NCI-H2029 treated with DMSO at 0.1 percent for 48 hours (cell line): ENCODE results near the gene OCSTAMP.

ENCODE experiments used
- DNase-seq: peaks from one replicate; lab custom pipeline; 2025; lab: John Stamatoyannopoulos, UW

OCSTAMP gene

GRCh38 chr20:46552460-46553420, 2.3 kb upstream of the OCSTAMP start:
- DNase-seq: no peak

DNA sequence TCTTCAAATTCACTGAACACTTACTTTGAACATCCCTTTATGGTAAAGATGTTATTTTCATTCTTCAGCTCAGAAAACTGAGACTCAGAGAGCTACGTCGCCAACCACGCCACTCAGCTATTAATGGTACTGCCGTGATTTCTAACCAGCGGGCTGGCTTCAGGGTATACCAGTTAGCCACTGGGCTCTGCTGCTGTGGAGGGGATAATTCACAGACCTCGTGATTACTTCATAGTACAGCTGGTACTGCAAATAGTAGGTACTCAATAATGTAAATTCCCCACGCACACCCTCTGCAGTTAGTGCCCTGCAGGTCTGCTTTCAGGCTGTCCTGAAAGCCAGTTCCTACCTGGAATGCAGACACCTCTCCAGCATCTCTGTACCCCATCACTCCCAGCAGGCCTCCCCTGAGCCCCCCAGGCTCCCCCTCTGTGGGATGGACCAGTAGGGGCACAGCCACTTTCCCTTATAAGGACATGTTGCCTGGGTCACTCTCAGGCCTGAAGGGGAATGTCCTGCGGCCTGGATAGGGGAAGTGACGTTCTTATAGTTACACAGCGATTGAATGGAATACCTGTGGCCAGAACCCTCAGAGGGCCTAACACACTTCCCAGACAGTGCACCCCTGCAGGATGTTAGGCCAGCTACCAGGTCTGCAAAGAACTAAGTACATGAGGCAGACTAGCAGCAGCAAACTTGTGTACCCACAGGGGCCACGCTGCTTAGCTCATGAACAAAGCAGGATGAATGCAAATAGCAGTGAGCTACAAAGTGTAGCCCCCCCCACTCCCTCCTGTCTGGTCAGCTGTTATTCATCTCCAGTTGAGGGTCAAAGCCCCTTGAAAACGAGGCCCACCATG, 1.3 kb upstream of the OCSTAMP start:
- DNase-seq: no peak

GRCh38 chr20:46549188-46549972, 1.1 kb downstream of the OCSTAMP start:
- no peak for DNase-seq

DNA sequence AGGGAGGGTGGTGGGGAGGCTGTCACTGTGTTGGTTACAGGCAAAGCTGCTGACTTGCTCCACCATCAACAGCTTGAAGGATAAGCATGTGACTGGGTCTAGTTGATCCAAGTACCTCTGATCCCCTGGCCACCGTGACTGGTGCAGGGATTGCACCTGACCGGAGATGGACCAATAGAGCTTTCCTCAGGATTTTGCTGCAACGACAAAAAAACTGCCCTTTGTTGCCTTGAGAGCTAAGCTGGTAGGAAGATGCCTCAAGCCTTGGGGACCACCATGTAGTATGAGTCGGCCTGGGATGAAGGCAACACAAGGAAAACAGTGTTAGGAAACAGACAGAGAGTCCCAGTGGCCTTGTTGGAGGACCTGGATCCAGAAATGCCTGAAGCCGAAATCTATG, 1.8 kb downstream of the OCSTAMP start:
- DNase-seq: no peak

GRCh38 chr20:46547995-46548394, 2.5 kb downstream of the OCSTAMP start:
- no peak for DNase-seq

- DNase-seq: no peak
Observed at GRCh38 chr20:46546936-46547335, 3.5 kb downstream of the OCSTAMP start.

GRCh38 chr20:46546298-46546697, 4.2 kb downstream of the OCSTAMP start:
- DNase-seq: no peak

GRCh38 chr20:46545827-46546138, 4.7 kb downstream of the OCSTAMP start:
- no peak for DNase-seq

- peak; percentile 38 for DNase-seq
Observed at GRCh38 chr20:46545077-46545826, 5.2 kb downstream of the OCSTAMP start.

GRCh38 chr20:46544576-46544975, 5.9 kb downstream of the OCSTAMP start:
- no peak for DNase-seq

GRCh38 chr20:46543959-46544358, 6.5 kb downstream of the OCSTAMP start:
- no peak for DNase-seq

- DNase-seq: no peak
Observed at GRCh38 chr20:46543033-46543432, 7.4 kb downstream of the OCSTAMP start.

DNA sequence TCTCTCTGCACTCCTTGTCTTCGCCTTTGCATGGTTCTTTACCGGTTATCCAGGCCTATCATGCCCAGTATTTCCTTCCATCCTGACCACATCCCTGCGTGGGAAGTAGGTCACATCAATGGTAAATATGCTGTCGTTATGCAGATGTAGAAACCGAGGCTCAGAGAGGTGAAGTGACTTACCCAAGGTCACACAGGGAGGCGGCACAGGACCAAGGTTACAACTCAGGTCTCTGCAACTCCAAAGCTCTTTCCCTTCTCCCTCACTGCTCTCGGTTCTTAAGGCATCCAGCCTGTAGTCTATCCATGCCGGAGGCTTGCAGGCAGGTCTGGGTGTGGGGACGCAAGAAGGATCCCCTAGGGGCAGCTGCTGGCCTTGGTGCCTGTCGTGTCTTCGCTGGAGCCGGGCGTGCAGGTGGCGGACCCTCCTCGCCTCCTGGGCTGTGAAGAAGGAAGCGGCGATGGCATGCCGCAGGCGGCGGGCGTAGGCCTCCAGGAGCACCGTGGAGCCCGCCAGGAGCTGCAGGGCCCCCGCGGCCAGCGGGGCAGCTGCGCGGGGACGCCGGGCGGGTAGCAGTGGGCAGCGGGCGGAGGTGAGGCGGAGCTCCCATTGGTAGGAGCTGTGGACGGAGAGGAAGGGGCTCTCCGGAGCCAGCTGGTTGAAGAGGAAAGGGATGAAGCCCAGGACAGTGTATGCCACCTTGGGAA, 9.1 kb downstream of the OCSTAMP start:
- DNase-seq: no peak

- no peak for DNase-seq
Observed at GRCh38 chr20:46539113-46539512, 11.3 kb downstream of the OCSTAMP start.

GRCh38 chr20:46530640-46531039, 19.8 kb downstream of the OCSTAMP start:
- no peak for DNase-seq

GRCh38 chr20:46523696-46524328, 26.6 kb downstream of the OCSTAMP start:
- no peak for DNase-seq

- peak; percentile 21 for DNase-seq
Observed at GRCh38 chr20:46523108-46523507, 27.3 kb downstream of the OCSTAMP start.

DNA sequence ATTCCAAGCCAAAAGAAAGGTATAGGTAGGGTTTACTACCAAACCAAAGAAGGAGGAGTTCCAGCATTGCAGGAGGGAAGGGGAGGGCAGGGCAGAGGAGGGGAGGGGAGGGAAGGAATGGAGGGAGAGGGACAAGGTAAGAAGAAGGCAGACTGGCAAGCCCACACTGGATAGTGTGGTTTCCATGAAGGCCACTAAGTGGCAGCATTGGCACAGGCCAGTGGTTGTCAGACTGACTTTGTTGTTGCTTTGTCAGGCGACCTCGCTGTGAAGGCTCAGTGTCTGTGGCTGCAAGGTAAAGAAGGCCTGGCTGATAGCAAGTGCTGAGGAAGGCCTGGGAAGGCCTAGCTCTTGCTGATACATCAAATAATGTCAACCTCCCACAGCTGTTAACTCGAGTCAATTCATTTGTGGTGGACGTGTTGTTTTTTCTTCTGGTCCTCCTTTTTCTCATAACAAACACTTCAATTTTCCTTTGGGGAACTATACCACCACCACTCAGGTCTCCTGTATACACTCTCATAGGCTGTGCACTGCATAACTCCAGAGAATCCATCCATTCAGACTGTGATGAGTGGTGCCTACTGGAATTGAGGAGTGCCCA, 29.4 kb downstream of the OCSTAMP start:
- DNase-seq: peak; percentile 46

- DNase-seq: no peak
Observed at GRCh38 chr20:46520540-46520939, 29.9 kb downstream of the OCSTAMP start.
